VCaP (cell line): ENCODE measurements around the gene WDR36.

Experiments
- H3K27ac ChIP-seq: fragments of 450-650 bp; 2 replicates; pipeline ENCODE4 v1.5.1; 2017
- CTCF ChIP-seq: fragments of 450-650 bp; conservative IDR thresholded peaks from 2 replicates; pipeline ENCODE4 v1.5.1; 2017; ENCODE audit warnings: mild to moderate bottlenecking, moderate library complexity

WDR36 gene

GRCh38 chr5:111092062-111092853 lies at the start of gene WDR36:
TSS of gene WDR36 (plus strand) at chr5:111092348. CDS start at chr5:111092457, 109 bp downstream.
- peak within 1 kb of the TSS; percentile 68 for H3K27ac ChIP-seq
- TF ChIP-seq CTCF = no peak

DNA sequence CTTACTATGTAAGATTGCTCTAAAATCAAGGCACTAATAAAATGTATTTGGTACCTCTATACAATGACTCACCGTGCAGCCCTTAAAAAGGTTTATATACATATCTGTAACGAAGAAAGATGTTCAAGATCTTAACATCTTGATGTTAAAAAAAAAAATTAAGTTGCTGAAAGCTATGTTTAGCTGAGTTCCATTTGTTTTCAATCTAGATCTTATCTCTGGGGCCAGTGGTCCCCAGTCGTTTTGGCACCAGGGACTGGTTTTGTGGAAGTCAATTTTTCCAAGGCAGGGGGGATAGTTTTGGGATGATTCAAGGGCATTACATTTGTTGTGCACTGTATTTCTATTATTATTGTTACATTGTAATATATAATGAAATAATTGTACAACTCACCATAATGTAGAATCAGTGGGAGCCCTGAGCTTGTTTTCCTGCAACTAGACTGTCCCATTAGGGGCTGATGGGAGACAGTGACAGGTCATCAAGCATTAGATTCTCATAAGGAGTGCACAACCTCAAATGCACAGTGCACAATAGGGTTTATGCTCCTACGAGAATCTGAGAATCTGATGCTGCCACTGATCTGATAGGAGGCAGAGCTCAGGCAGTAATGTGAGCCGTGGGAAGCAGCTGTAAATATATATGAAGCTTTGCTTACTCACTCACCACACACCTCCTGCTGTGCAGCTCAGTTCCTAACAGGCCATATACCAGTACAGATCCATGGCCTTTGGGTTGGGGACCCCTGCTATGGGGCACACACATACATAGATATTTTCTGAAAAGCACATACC lies 48.2 kb upstream of the WDR36 start:
- no peak for TF ChIP-seq CTCF
- H3K27ac ChIP-seq = no peak overlapping the region

DNA sequence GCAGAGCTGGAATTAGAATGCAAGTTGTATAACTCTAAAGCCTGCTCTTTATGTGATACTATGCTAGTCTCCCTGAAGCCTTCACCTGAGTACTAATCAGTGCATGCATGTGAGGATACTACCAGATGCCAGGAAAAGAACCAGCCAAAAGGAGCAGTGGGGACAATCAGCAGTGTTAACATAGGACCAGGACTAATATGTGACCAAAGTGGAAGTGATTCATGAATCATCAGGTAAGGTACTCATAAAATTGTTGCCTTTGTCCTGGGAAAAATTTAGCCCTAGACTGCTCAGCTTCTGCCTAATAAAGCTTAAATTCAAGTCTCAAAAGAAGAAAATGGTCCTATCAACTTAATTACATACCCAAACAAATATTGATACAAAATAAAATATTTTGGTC lies 34.1 kb upstream of the WDR36 start:
- TF ChIP-seq CTCF = no peak
- no peak overlapping the region for H3K27ac ChIP-seq

GRCh38 chr5:111060169-111060568 lies 32.0 kb upstream of the WDR36 start:
- no peak overlapping the region for H3K27ac ChIP-seq
- no peak for TF ChIP-seq CTCF

DNA sequence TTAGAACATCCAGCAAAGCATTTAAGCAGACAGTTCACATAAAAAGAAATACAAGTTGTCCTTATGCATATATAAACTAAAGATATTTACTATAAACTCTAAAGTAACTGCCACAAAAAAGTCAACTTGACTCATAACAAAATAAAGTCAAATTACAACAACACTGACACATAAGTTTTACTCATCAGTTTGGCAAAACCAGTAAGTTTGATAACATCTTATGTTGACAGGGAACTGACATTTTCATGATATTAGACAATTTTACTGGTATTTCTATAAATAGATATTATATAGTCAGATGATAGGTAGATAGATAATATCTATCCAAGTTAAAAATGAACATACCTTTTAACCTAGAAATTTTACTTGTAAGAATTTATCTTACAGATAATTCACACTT lies 30.5 kb upstream of the WDR36 start:
- no peak overlapping the region for H3K27ac ChIP-seq
- TF ChIP-seq CTCF = no peak

DNA sequence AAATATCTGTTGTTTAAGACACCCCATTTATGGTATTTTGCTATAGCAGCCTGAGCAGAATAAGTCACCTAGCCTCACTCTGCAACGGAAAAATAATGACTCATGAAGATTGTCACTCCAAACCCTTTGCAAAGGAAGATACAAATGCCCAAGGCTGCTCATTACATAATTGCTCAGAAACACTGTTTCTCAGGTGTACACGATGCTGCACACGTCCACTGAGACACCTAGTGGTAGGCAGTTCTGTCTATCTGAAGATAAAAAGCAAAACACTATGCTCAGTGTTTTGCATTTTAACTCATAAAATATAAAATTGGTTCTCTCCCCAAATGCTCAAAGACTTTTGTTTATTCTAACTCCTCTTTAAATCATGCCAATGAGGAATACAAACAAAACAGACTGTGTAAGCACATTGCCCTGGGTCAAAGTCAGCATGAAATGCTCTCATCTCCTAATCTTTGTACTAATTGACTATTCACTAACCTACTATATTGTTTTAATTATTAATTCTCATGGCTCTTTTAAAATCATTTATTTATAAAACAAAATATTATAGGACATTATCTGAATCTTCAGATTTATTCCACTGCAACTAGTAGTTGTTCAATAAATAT lies 28.3 kb upstream of the WDR36 start:
- TF ChIP-seq CTCF = peak; percentile 77
- H3K27ac ChIP-seq = no peak overlapping the region

DNA sequence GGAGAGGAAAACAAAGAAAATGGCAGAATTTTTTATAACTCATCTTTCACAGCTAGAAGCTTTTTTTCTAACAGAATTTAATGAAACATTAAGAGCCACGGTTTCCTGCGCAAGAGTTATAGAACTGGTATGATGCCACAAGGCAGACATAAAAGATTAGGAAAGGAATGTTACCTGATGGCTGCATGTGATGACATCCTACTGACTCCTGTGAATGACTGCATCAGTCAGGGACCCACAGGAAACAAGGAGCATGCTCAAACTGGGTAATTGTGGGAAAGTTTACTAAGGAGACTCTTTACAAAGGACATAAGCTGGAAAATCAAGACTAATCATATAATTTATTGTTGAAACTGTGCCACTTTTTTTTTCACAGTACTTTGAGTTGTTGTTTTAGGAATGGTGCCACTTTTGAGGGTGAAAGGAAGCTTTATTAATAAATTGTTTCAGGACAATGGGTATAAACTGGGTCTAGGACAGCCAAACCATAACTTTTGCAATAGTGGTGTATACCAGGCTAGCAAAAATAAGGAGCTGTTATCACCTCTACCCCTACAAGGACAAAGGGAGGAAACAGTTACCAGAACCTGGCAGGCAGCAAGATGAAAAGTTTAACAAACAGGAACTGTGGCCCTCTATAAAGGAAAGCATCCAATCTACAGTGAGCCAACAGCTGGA lies 25.7 kb upstream of the WDR36 start:
- no peak for TF ChIP-seq CTCF
- no peak overlapping the region for H3K27ac ChIP-seq
